GM12873 (cell line): Measurements from ENCODE around the gene BICDL1.

ENCODE experiments used
- CTCF ChIP-seq: IDR thresholded peaks from 2 replicates; pipeline ENCODE4 v1.5.1; 2012; ENCODE audit warnings: low read depth, mild to moderate bottlenecking, moderate library complexity, low read length, control low read depth; ENCODE audit not compliant: insufficient read depth; ENCODE audit errors: missing control alignments

The BICDL1 gene

GRCh38 chr12:120117961-120118320, 128.9 kb downstream of the BICDL1 start:
- TF ChIP-seq CTCF = no peak

DNA sequence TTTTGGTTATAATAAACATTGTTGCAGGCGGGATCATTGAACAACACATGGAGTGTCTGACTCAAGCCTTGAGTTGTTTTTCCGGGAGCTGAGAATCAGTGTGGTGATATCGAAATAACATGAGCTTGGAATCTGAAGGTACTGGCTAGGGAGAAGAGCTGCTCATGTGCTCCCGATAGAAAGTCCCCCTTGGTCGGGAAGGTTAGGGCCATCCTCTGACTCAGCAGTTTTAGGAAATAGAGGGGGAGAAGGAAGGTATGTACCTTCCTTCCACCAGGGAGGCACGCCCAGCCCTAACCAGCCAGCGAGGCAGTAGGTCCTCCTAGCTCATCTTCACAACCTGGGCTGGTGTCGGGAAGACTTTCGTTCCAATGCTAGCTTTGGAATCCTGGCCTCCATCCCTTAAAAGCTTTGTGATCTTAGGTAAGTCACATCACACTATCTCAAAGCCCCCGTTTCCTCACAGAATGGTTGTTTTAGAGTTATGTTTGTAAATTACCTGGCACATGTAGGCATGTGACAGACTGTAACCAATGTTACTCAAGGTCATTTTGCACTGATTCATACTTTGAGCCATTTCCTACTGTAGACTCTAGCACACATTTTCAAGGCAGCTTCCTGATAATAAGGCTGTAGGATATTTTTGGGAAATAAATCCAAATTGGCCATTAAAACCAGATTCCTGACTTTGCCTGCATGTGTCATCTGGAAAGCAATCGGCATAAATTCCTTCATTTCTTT, 129.5 kb downstream of the BICDL1 start:
- TF ChIP-seq CTCF = no peak

DNA sequence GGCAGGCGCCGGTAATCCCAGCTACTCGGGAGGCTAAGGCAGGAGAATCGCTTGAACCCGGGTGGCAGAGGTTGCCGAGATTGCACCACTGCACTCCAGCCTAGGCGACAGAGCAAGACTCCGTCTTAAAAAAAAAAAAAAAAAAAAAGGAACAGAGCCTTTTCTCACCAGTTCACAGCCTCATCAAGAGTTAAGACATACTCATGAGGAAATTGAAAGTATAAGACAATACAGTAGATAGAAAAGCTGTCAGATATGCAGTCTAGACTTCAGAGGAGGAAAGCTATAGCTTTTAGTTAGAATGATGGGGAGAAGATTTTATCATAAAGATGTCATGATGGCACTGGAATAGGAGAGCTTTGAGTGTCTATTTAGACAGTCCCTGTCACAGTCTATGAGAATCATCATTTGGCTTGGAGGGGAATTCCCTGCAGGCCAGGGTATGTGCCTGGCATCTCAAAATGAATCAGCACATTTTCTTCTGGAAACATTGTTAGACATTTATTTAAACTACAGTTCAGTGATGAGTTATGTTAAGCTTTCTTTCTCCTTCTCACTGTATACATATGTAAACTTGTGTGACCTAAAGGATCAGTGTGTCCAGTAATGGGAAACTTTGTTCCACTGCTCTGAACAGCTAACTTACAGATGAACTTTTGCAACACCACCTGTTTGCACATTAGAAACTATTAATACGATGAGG, 130.4 kb downstream of the BICDL1 start:
- no peak for TF ChIP-seq CTCF

- no peak for TF ChIP-seq CTCF
Measured at GRCh38 chr12:120121343-120121742, 132.3 kb downstream of the BICDL1 start.

DNA sequence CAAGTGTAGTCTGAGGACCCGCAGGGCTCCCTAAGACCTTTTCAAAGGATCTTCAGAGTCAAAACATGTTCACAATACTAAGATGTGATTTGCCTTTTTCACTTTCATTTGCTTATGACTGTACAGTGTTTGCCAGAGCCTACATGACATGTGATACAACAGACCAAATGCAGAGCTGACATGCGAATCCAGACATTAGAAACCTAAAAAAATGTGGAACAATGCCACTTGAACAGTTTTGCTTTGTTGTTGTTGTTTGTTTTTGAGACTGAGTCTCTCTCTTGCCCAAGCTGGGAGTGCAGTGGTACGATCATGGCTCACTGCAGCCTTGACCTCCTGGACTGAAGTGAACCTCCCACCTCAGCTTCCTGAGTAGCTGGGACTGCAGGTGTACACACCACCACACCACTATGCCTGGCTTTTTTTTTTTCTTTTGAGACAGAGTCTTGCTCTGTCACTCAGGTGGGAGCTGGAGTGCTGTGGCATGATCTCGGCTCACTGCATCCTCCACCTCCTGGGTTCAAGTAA, 132.8 kb downstream of the BICDL1 start:
- no peak for TF ChIP-seq CTCF

DNA sequence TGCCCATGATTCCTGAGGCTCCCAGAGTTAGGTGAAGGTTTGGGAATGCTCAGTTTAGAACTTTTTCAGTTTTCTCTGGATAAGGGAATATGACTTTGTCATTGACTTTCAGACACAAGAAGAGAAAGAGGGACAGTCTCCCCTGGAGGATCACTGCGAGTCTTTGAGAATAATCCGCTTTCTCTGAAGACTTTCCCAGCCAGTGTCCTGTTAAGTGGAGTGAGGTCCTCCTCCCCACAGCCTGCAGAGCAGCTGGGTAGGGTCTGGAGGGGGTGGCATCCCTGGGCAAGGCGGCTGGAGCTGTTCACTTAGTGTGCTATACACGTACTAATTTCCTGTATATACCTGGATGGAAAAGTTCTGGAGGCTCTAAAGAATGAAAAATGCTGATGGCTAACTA, 136.0 kb downstream of the BICDL1 start:
- TF ChIP-seq CTCF = no peak

GRCh38 chr12:120125792-120126634, 137.0 kb downstream of the BICDL1 start:
- no peak for TF ChIP-seq CTCF
